ENCODE data around the gene FGFBP2.

Gene FGFBP2

GRCh38 chr4:15982842-15983524 lies 20.0 kb upstream of the FGFBP2 start:
- H3K9ac ChIP-seq (ENCODE audit: insufficient read length), result no peak overlapping the region
- no peaks in the 10 kb centered on the region for H3K36me3 ChIP-seq (ENCODE audit: insufficient read depth, low read length)
- H3K9me3 ChIP-seq (ENCODE audit: low read depth, low read length), result no peaks in the 10 kb centered on the region
- no peak for TF ChIP-seq EZH2 (IDR thresholded peaks at IDR 0.05)
- no peak for TF ChIP-seq POLR2AphosphoS5 (IDR thresholded peaks at IDR 0.05; ENCODE audit: borderline replicate concordance, low read depth, low read length)
- no peak for TF ChIP-seq FOXP2 (optimal IDR thresholded peaks at IDR 0.05; ENCODE audit: control extremely low read depth, extremely low read length, insufficient read depth)
- no peak overlapping the region for H3K4me3 ChIP-seq
- no peak for DNase-seq (ENCODE audit: low read depth, low spot score)
- H3K27ac ChIP-seq, result no peak overlapping the region

GRCh38 chr4:15976456-15977447 lies 13.8 kb upstream of the FGFBP2 start:
- DNase-seq (ENCODE audit: low read depth, low spot score), result no peak
- no peak overlapping the region for H3K27ac ChIP-seq

DNA sequence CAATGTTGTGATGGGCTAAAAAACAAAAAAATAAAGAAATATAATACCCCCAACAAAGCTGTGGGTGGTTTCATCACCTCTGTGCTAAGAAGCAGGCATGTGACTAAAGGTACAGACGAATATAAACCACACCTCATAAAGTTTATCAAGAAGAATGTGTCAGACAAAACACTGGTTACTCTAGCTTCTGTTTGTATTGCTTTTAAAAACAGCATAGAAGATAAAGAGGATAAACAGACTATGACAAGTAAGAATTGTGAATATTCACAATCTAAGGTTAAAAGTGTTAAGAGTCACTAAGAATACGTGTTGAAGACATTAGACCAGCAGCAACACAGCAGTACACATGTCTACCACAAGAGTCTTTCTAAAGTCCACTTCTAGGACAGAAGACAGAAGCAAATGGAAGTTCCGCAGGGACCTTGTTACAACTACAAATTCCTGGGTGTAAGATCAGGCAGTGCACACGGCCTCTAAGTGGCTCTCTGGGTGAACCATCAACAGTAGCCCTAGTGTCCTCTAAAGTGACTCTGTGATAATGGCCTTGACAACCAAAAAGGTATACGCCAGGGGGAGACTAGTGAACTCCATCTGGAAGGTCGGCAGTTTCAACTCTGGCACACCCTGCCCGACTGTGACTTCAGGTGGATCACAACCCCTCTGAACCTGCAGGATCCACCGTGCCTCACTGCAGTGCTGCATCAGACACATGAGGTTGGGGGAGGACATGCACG lies 8.3 kb upstream of the FGFBP2 start:
- no peak overlapping the region for H3K9ac ChIP-seq (ENCODE audit: insufficient read length)
- H3K27ac ChIP-seq, result no peak overlapping the region
- DNase-seq (ENCODE audit: low read depth, low spot score), result no peak
- no peaks in the 10 kb centered on the region for H3K9me3 ChIP-seq (ENCODE audit: low read depth, low read length)
- TF ChIP-seq EZH2 (IDR thresholded peaks at IDR 0.05) (no peak), POLR2AphosphoS5 (IDR thresholded peaks at IDR 0.05; ENCODE audit: borderline replicate concordance, low read depth, low read length) (no peak), FOXP2 (optimal IDR thresholded peaks at IDR 0.05; ENCODE audit: control extremely low read depth, extremely low read length, insufficient read depth) (no peak)
- no peaks in the 10 kb centered on the region for H3K36me3 ChIP-seq (ENCODE audit: insufficient read depth, low read length)
- H3K4me3 ChIP-seq, result no peak overlapping the region

More at GRCh38 chr4:15976456-15977447, 13.8 kb upstream of the FGFBP2 start:
- Histone ChIP-seq H3K9me3 (ENCODE audit: low read depth, low read length) (no peaks in the 10 kb centered on the region), H3K36me3 (ENCODE audit: insufficient read depth, low read length) (no peaks in the 10 kb centered on the region), H3K4me3 (no peak overlapping the region), H3K9ac (ENCODE audit: insufficient read length) (no peak overlapping the region)
- TF ChIP-seq EZH2 (IDR thresholded peaks at IDR 0.05), result no peak
- no peak for TF ChIP-seq POLR2AphosphoS5 (IDR thresholded peaks at IDR 0.05; ENCODE audit: borderline replicate concordance, low read depth, low read length)
- TF ChIP-seq FOXP2 (optimal IDR thresholded peaks at IDR 0.05; ENCODE audit: control extremely low read depth, extremely low read length, insufficient read depth), result no peak

DNA sequence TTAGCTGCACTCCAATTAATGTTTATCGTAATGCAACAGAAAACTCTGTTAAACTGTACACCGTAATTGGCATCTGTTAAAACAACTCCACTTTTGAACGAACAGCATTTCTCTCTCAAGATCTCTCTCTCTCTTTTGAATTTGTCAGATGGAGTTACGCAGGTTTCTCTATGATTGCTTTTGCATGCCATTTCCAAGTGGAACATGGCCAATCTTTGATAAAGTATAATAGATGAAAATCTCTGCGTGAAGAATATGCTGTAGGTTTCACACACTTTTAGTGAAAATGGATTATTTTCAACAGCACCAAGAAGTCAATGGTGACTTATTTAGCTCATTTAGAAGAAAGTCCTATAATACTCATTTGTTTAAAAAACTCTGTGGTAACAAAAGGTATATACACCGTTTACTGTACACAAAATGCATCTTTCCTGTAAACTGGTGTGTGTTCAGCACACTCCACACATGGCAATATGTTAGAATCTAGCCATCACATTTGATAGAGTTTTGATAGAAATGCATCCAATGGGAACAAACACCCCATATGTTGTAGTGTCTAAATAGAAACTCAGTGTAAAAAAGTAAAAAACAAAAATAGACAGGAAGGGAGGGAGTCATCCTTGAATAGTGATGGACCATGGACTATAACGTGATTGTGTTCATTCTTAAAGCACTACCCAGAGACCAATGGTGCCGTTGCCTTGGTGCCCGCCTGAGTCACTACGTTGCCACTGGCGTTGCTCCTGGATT lies 5.8 kb upstream of the FGFBP2 start:
- no peak for DNase-seq (ENCODE audit: low read depth, low spot score)
- Histone ChIP-seq H3K9ac (ENCODE audit: insufficient read length) (no peak overlapping the region), H3K27ac (no peak overlapping the region), H3K4me3 (no peak overlapping the region), H3K9me3 (ENCODE audit: low read depth, low read length) (no peaks in the 10 kb centered on the region), H3K36me3 (ENCODE audit: insufficient read depth, low read length) (no peaks in the 10 kb centered on the region)
- no peak for TF ChIP-seq POLR2AphosphoS5 (IDR thresholded peaks at IDR 0.05; ENCODE audit: borderline replicate concordance, low read depth, low read length)
- TF ChIP-seq EZH2 (IDR thresholded peaks at IDR 0.05), result no peak
- TF ChIP-seq FOXP2 (optimal IDR thresholded peaks at IDR 0.05; ENCODE audit: control extremely low read depth, extremely low read length, insufficient read depth), result no peak

DNA sequence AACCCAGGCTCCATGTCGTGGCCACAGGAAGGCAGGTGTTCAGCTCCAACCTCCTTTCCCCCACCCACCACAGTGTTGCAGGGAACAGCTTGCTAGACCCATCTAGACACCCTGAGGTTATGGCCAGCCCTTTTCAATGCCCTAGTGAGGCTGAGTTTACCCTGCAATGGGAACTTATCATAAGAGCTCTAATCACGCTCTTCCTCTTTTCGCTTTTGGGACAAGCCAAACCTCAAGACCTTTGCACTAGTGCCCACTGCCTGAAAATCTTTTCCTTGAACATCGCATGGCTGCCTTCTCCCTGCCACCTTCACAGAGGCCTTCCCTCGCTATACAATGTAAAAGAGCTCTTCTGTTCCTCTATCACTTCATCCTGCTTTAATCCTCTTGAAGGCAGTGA lies 2.4 kb upstream of the FGFBP2 start:
- TF ChIP-seq POLR2AphosphoS5 (IDR thresholded peaks at IDR 0.05; ENCODE audit: borderline replicate concordance, low read depth, low read length) (no peak), FOXP2 (optimal IDR thresholded peaks at IDR 0.05; ENCODE audit: control extremely low read depth, extremely low read length, insufficient read depth) (no peak), EZH2 (IDR thresholded peaks at IDR 0.05) (no peak)
- no peak overlapping the region for H3K9ac ChIP-seq (ENCODE audit: insufficient read length)
- H3K4me3 ChIP-seq, result no peak overlapping the region
- H3K36me3 ChIP-seq (ENCODE audit: insufficient read depth, low read length), result no peaks in the 10 kb centered on the region
- H3K9me3 ChIP-seq (ENCODE audit: low read depth, low read length), result no peaks in the 10 kb centered on the region
- no peak for DNase-seq (ENCODE audit: low read depth, low spot score)
- no peak overlapping the region for H3K27ac ChIP-seq

DNA sequence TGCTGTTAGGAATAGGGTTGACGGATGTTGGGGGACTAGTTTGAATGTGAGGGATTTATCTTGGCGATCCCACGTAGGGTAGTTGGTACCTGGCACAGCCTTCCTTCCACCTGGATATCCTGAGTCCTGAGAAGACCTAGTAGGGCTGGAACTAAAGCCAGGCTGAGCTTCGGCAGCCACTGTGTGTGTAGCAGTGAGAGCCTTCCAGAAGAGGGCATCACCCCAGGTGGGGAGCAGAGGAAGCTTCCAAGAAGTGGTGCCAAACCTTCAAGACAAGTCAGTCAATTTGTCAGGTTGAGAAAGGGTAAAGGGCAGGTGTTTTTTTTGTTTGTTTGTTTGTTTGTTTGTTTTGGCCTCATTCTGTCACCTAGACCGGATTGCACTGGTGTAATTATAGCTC lies 1.2 kb upstream of the FGFBP2 start:
- Histone ChIP-seq H3K4me3 (no peak overlapping the region), H3K9me3 (ENCODE audit: low read depth, low read length) (no peaks in the 10 kb centered on the region), H3K9ac (ENCODE audit: insufficient read length) (no peak overlapping the region), H3K27ac (no peak overlapping the region), H3K36me3 (ENCODE audit: insufficient read depth, low read length) (no peaks in the 10 kb centered on the region)
- TF ChIP-seq EZH2 (IDR thresholded peaks at IDR 0.05), result no peak
- no peak for TF ChIP-seq POLR2AphosphoS5 (IDR thresholded peaks at IDR 0.05; ENCODE audit: borderline replicate concordance, low read depth, low read length)
- TF ChIP-seq FOXP2 (optimal IDR thresholded peaks at IDR 0.05; ENCODE audit: control extremely low read depth, extremely low read length, insufficient read depth), result no peak
- no peak for DNase-seq (ENCODE audit: low read depth, low spot score)

DNA sequence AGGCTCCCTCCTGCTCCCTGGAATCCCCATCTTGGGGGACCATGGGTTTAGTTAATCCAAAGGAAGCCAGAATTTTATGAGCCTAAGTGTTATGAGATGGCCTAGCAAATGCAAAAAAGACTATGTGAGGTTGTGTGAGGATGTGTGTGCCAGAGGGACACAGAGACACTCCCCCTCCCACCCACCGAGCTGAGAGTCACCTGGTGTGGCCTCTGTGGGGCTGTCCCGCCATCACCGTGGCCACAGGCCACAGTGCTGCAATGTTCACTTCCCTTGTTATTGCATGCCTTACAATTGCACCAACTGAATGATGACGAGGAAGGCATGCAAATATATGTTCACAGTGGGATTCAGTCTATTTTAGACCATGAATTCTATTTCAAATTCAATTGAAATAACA lies 601 bp upstream of the FGFBP2 start:
- Histone ChIP-seq H3K36me3 (ENCODE audit: insufficient read depth, low read length) (no peaks in the 10 kb centered on the region), H3K27ac (no peak overlapping the region), H3K4me3 (no peak overlapping the region), H3K9me3 (ENCODE audit: low read depth, low read length) (no peaks in the 10 kb centered on the region), H3K9ac (ENCODE audit: insufficient read length) (no peak overlapping the region)
- no peak for DNase-seq (ENCODE audit: low read depth, low spot score)
- TF ChIP-seq FOXP2 (optimal IDR thresholded peaks at IDR 0.05; ENCODE audit: control extremely low read depth, extremely low read length, insufficient read depth) (no peak), EZH2 (IDR thresholded peaks at IDR 0.05) (no peak), POLR2AphosphoS5 (IDR thresholded peaks at IDR 0.05; ENCODE audit: borderline replicate concordance, low read depth, low read length) (no peak)

Measured in SK-N-MC (cell line).